Measurements from ENCODE around the gene FTO. TPM values are rescaled to one million over a fixed set of nuclear protein-coding genes. Genes with fewer than 3 reads are reported as not detected.

FTO gene
- total RNA-seq, 4 donors from 2014 or later = 63.2 to 151 (median 105) TPM

DNA sequence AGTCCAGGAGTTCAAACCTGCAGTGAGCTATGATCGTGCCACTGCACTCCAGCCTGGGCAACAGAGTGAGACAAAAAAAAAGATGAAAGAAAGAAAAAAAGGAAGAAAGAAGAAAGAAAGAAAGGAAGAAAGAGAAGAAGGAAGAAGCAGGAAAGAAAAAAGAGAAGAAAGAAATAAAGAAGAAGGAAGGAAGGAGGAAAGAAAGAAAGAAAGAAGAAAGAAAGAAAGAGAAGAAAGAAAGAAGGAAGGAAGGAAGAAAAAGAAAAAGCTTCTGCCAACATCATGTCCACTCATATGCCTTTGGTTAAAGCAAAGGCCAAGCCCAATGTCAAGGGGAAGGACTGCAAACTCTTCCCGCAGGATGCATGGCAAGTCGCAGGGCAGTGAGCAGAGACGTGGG, 439.5 kb downstream of the FTO start:
- DNase-seq = no peak
- H3K9me3 ChIP-seq = no peaks in the 10 kb centered on the region
- intact Hi-C loops (cut with DNase I; ENCODE audit: low total_unique reads) = no loop called here
- no peaks in the 10 kb centered on the region for H3K4me1 ChIP-seq
- TF ChIP-seq, protein P1, sequence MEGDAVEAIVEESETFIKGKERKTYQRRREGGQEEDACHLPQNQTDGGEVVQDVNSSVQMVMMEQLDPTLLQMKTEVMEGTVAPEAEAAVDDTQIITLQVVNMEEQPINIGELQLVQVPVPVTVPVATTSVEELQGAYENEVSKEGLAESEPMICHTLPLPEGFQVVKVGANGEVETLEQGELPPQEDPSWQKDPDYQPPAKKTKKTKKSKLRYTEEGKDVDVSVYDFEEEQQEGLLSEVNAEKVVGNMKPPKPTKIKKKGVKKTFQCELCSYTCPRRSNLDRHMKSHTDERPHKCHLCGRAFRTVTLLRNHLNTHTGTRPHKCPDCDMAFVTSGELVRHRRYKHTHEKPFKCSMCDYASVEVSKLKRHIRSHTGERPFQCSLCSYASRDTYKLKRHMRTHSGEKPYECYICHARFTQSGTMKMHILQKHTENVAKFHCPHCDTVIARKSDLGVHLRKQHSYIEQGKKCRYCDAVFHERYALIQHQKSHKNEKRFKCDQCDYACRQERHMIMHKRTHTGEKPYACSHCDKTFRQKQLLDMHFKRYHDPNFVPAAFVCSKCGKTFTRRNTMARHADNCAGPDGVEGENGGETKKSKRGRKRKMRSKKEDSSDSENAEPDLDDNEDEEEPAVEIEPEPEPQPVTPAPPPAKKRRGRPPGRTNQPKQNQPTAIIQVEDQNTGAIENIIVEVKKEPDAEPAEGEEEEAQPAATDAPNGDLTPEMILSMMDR (IDR thresholded peaks at IDR 0.05) = no peak
- H3K36me3 ChIP-seq = no peaks in the 10 kb centered on the region
- no peak overlapping the region for H3K4me3 ChIP-seq
- H3K27me3 ChIP-seq = no peaks in the 10 kb centered on the region
- H3K27ac ChIP-seq = no peak overlapping the region

DNA sequence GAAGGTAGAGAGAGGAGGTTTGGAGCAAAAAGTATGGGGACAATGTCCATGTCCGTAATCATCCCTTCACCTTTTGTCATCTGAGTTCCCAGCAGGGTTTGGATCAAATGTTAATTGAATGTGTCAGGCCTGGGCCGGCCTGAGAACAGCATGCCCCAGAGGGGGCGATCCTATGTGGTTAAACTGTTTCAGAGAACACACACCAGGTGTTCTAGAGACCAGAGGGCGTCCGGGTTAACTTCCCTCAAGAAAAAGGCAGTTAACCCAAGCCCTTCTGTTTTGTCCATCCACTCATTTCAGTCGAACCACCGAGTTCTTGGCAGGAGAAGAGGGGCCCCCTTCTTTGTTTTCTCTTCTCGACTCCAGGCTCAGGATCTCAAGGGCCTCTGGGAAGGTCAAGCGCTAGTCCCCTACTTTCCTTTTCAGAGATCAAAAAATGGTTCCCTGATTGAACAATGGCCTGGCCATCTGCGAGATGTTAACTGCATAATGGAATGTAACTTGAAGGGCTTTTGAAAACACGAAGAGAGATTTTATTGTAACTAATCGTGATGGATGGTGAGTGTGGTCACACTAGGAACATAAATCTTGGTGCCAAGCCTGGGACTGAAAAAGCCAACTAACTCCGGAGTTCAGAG, 440.1 kb downstream of the FTO start:
- no peaks in the 10 kb centered on the region for H3K36me3 ChIP-seq
- no peaks in the 10 kb centered on the region for H3K4me1 ChIP-seq
- no peak for DNase-seq
- TF ChIP-seq, protein P1 (IDR thresholded peaks at IDR 0.05) = no peak
- TF ChIP-seq POLR2A (IDR thresholded peaks at IDR 0.05) = no peak
- intact Hi-C loops (cut with DNase I; ENCODE audit: low total_unique reads) = no loop called here
- no peaks in the 10 kb centered on the region for H3K27me3 ChIP-seq
- H3K9me3 ChIP-seq = no peaks in the 10 kb centered on the region
- no peak overlapping the region for H3K27ac ChIP-seq
- no peak overlapping the region for H3K4me3 ChIP-seq

DNA sequence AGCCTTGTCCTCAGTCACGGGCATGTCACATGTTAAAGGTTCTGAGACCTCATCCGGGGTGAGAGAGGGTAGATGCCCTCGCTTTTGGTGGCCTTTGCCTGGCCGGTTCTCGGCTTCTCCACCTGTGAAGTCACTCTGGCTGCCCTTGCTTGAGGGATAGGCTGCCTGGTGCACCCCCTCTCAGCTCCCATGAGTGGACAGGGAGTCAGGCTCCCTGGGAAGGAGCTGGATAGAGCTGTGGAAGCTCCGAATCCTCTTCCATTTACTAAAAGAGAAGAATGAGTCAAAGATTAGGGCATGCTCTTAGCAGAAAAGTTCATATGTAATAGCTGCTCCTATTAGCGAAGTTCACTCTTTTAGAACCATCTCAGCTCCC, 440.6 kb downstream of the FTO start:
- Histone ChIP-seq H3K4me1 (no peaks in the 10 kb centered on the region), H3K4me3 (no peak overlapping the region), H3K27ac (no peak overlapping the region), H3K9me3 (no peaks in the 10 kb centered on the region), H3K36me3 (no peaks in the 10 kb centered on the region), H3K27me3 (no peaks in the 10 kb centered on the region)
- TF ChIP-seq, protein P1 (IDR thresholded peaks at IDR 0.05) = no peak
- no peak for TF ChIP-seq POLR2A (IDR thresholded peaks at IDR 0.05)
- intact Hi-C loops (cut with DNase I; ENCODE audit: low total_unique reads) = no loop called here
- no peak for DNase-seq

DNA sequence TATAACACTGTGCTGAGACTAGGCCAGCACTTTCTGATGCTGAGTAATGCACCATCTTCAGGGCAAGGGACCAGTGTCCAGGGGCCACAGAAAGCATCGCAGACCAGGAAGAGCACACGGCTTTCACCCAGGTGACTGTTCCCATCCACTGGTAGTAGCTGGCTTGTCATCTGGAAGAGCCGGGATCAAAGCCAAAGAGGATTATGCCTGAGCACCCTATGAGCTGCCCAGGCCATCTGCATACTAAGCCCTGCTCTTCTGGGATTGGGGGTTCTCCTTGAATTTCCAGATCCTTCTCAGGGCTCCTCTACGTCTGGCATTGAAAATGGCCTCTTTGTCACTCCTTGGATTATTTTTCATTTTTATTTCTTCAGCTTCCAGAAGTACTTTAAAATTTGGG, 441.9 kb downstream of the FTO start:
- DNase-seq = no peak
- no peak overlapping the region for H3K27ac ChIP-seq
- no peaks in the 10 kb centered on the region for H3K4me1 ChIP-seq
- no peak overlapping the region for H3K4me3 ChIP-seq
- no peak for TF ChIP-seq POLR2A (IDR thresholded peaks at IDR 0.05)
- TF ChIP-seq, protein P1 (IDR thresholded peaks at IDR 0.05) = no peak
- intact Hi-C loops (cut with DNase I; ENCODE audit: low total_unique reads) = no loop called here
- no peaks in the 10 kb centered on the region for H3K27me3 ChIP-seq
- no peaks in the 10 kb centered on the region for H3K36me3 ChIP-seq
- no peaks in the 10 kb centered on the region for H3K9me3 ChIP-seq

DNA sequence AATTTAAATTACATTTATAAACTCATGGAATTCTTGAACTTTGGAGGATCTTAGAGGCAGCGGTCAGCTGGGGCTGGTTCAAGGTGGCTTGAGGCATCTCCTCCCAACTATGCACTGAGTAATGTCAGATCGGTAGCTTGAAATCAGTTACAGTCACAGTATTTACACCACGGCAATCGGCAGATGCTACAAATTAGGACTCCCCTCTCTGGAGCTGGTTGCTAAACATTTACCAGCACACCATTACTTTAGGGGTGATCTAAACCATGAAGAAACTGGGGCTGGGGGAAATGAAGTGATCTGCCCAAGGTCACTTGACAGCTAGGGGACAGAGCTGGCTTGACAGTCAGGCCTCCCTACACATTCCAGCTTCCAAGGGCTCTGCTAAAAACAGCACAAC, 445.0 kb downstream of the FTO start:
- no peaks in the 10 kb centered on the region for H3K4me1 ChIP-seq
- no peaks in the 10 kb centered on the region for H3K27me3 ChIP-seq
- H3K27ac ChIP-seq = no peak overlapping the region
- H3K4me3 ChIP-seq = no peak overlapping the region
- TF ChIP-seq, protein P1 (IDR thresholded peaks at IDR 0.05) = no peak
- TF ChIP-seq POLR2A (IDR thresholded peaks at IDR 0.05) = no peak
- intact Hi-C loops (cut with DNase I; ENCODE audit: low total_unique reads) = no loop called here
- no peak for DNase-seq
- no peaks in the 10 kb centered on the region for H3K9me3 ChIP-seq
- H3K36me3 ChIP-seq = no peaks in the 10 kb centered on the region

All from uterus (tissue), 4 donors.